Breast epithelium (tissue), 4 donors: ENCODE data around the gene KPNA1. TPM values are rescaled to one million over a fixed set of nuclear protein-coding genes. Genes with fewer than 3 reads are reported as not detected.

Experiments
- DNase-seq, 2 donors: peaks; one replicate each; pipeline ENCODE4 v3.0.0-alpha.2; 2019; ENCODE audit warnings: low spot score in 2 of 2
- H3K27ac ChIP-seq, 2 donors: fragments of 200-600 bp; sonication (generic) in 1 of 2; one replicate each; pipeline ENCODE4 v1.5.1; 2016 to 2019; ENCODE audit warnings: mild to moderate bottlenecking in 1 of 2
- H3K27me3 ChIP-seq, 2 donors: fragments of 200-600 bp; sonication (generic) in 1 of 2; one replicate each; pipeline versions ENCODE4 v1.5.1 to v1.6.0; 2017 to 2019; ENCODE audit warnings: control low read depth in 1 of 2, mild to moderate bottlenecking in 1 of 2
- H3K36me3 ChIP-seq: fragments of 200-600 bp; one replicate; pipeline ENCODE4 v1.5.1; 2019
- H3K4me1 ChIP-seq, 2 donors: fragments of 200-600 bp; sonication (generic); one replicate each; pipeline ENCODE4 v1.5.1; 2016 to 2019; ENCODE audit warnings: control low read depth in 1 of 2
- H3K4me3 ChIP-seq, 3 donors: fragments of 200-600 bp; sonication (generic); 1 replicate in 2 of 3; 2 replicates in 1 of 3; pipeline ENCODE4 v1.5.1; 2016 to 2019; ENCODE audit warnings: mild to moderate bottlenecking in 3 of 3, moderate library complexity in 2 of 3
- H3K9me3 ChIP-seq, 2 donors: fragments of 200-600 bp; sonication (generic) in 1 of 2; one replicate each; pipeline ENCODE4 v1.5.1; 2016 to 2019; ENCODE audit warnings: control low read depth in 1 of 2
- CTCF ChIP-seq, 3 donors: fragments of 450-650 bp; IDR thresholded peaks; one replicate each; pipeline ENCODE4 v1.5.1; 2016 to 2017; ENCODE audit warnings: antibody characterized with exemption in 3 of 3, mild to moderate bottlenecking in 3 of 3, moderate library complexity in 3 of 3
- POLR2A ChIP-seq: fragments of 450-650 bp; IDR thresholded peaks from one replicate; pipeline ENCODE4 v1.6.1; 2016; ENCODE audit warnings: antibody characterized with exemption, mild to moderate bottlenecking, moderate library complexity
- POLR2AphosphoS5 ChIP-seq, 3 donors: sonication (generic); formaldehyde crosslinking; IDR thresholded peaks; one replicate each; pipeline ENCODE4 v1.6.1; 2017; ENCODE audit warnings: antibody characterized with exemption in 3 of 3
- intact Hi-C: fragments of 100-400 bp; cut with DNase I; formaldehyde crosslinking; loops from one replicate; pipeline ENCODE4 v1.15.1; 2023; ENCODE audit warnings: low total_unique reads
- total RNA-seq, 3 donors: library from RNA; depleted of rRNA; stranded (reverse); fragments of >200 nt; gene quantifications; one replicate each; pipeline ENCODE4 v1.1.0, GENCODE V29; 2016

Gene KPNA1
- total RNA-seq, 3 donors from 2014 or later: 40.3 to 51.7 (median 42.4) TPM

GRCh38 chr3:122481390-122481789 lies 33.3 kb downstream of the KPNA1 start:
- no peaks in the 10 kb centered on the region for H3K36me3 ChIP-seq
- H3K4me1 ChIP-seq: no peaks in the 10 kb centered on the region
- no peak overlapping the region for H3K4me3 ChIP-seq
- TF ChIP-seq CTCF (IDR thresholded peaks at IDR 0.05) (no peak), POLR2AphosphoS5 (IDR thresholded peaks at IDR 0.05) (no peak), POLR2A (no peak)
- H3K9me3 ChIP-seq: no peaks in the 10 kb centered on the region
- H3K27ac ChIP-seq: no peak overlapping the region
- intact Hi-C loops: loop anchor here (2.0 kb wide), 1 partner anchor 13 kb away; no protein-coding TSS in a partner anchor
- no peaks in the 10 kb centered on the region for H3K27me3 ChIP-seq
- no peak for DNase-seq

DNA sequence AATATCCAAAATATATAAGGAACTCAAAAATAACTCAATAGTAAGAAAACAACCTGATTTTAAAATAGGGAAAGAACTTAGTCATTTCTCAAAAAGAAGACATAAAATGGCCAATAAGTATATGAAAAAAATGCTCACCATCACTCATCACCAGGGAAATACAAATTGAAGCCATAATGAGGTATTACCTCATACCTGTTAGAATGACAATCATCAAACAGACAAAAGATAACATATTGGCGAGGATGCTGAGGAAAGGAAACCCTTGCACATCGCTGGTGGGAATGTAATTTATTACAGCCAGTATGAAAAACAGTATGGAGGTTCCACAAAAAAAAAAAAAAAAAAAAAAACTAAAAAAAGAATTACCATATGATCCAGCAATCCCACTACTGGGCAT lies 38.2 kb downstream of the KPNA1 start:
- H3K4me3 ChIP-seq: no peak overlapping the region
- intact Hi-C loops: no loop called here
- DNase-seq: no peak
- no peaks in the 10 kb centered on the region for H3K9me3 ChIP-seq
- H3K27me3 ChIP-seq: no peaks in the 10 kb centered on the region
- H3K4me1 ChIP-seq: no peaks in the 10 kb centered on the region
- no peaks in the 10 kb centered on the region for H3K36me3 ChIP-seq
- no peak overlapping the region for H3K27ac ChIP-seq
- no peak for TF ChIP-seq POLR2AphosphoS5 (IDR thresholded peaks at IDR 0.05)
- no peak for TF ChIP-seq CTCF (IDR thresholded peaks at IDR 0.05)
- no peak for TF ChIP-seq POLR2A

DNA sequence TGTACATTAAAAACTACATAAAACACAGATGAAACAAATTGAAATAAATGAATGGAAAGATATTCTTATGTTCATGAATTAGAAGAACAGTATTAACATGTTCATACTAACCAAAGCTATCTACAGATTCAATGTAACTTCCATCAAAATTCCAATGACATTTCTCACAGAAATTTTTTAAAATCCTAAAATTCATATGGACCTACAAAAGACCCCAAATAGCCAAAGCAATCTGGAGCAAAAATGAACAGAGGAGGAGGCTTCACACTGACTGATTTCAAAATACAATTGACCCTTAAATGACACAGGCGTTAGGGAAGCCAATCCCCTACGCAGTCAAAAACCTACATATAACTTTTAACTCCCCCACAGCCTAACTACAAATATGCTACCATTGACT lies 39.4 kb downstream of the KPNA1 start:
- intact Hi-C loops: no loop called here
- TF ChIP-seq POLR2AphosphoS5 (IDR thresholded peaks at IDR 0.05) (no peak), CTCF (IDR thresholded peaks at IDR 0.05) (no peak), POLR2A (no peak)
- H3K36me3 ChIP-seq: no peaks in the 10 kb centered on the region

DNA sequence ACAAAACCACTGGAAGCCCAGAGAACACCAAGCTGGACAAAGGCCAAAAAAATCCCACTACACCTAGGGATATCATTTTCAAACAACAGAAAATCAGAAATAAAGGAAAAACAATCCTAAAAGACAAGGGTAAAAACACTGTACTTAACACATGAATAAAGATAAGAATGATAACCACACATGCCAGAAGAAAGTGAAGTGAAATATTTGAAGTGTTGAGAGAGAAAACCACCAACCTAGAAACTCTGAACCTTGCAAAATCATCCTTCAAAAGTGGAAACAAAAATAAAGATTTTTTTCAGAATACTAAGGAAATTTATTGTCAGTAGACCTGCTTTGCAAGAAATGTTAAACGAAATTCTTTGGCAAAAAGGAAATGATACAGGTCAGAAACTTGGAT lies 45.1 kb downstream of the KPNA1 start:
- H3K9me3 ChIP-seq: no peaks in the 10 kb centered on the region
- intact Hi-C loops: loop anchor here (5.0 kb wide), 2 partner anchors 452 to 568 kb away; no protein-coding TSS in a partner anchor
- no peaks in the 10 kb centered on the region for H3K36me3 ChIP-seq
- no peak for DNase-seq
- no peak overlapping the region for H3K4me3 ChIP-seq
- no peaks in the 10 kb centered on the region for H3K4me1 ChIP-seq
- H3K27ac ChIP-seq: no peak overlapping the region
- TF ChIP-seq POLR2A: no peak
- no peak for TF ChIP-seq POLR2AphosphoS5 (IDR thresholded peaks at IDR 0.05)
- TF ChIP-seq CTCF (IDR thresholded peaks at IDR 0.05): no peak
- H3K27me3 ChIP-seq: no peaks in the 10 kb centered on the region

More for the DNA sequence above, 39.4 kb downstream of the KPNA1 start:
- H3K4me1 ChIP-seq: no peaks in the 10 kb centered on the region
- no peaks in the 10 kb centered on the region for H3K9me3 ChIP-seq
- no peak for DNase-seq
- H3K4me3 ChIP-seq: no peak overlapping the region
- no peak overlapping the region for H3K27ac ChIP-seq
- no peaks in the 10 kb centered on the region for H3K27me3 ChIP-seq

DNA sequence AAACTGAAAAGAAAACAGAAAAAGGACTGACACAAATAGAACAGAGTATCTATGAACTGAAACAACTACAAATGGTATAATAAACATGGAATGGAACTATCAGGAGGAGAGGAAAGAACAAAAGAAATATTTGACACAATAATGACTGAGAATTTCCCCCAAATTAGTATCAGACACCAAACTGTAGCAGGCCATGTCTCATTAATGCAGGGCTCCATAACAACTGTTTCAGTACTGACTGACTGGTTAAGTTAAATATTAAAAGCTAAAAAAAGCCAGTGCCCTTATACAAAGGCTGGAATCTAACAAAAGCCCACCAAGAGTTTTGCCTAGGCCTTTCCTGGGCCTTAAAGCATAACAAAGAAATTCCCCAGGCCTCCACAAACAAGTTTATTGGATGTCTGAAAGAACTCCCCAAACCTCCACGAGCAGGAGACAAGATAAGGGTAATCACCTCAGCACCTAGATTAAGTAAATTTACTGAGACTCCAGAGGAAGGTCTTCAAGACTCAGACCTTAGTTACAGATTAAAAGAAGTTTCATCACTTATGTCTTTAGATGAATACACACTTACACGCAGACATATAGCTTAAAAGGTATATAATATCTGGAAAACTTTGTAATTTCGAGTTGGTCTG lies 45.7 kb downstream of the KPNA1 start:
- DNase-seq: no peak
- Histone ChIP-seq H3K9me3 (no peaks in the 10 kb centered on the region), H3K27me3 (no peaks in the 10 kb centered on the region), H3K4me3 (no peak overlapping the region), H3K36me3 (no peaks in the 10 kb centered on the region), H3K4me1 (no peaks in the 10 kb centered on the region), H3K27ac (no peak overlapping the region)
- TF ChIP-seq POLR2A: no peak
- no peak for TF ChIP-seq POLR2AphosphoS5 (IDR thresholded peaks at IDR 0.05)
- intact Hi-C loops: loop anchor here (5.0 kb wide), 1 partner anchor 568 kb away; no protein-coding TSS in a partner anchor
